ENCODE results near the gene CBY1.

The CBY1 gene

DNA sequence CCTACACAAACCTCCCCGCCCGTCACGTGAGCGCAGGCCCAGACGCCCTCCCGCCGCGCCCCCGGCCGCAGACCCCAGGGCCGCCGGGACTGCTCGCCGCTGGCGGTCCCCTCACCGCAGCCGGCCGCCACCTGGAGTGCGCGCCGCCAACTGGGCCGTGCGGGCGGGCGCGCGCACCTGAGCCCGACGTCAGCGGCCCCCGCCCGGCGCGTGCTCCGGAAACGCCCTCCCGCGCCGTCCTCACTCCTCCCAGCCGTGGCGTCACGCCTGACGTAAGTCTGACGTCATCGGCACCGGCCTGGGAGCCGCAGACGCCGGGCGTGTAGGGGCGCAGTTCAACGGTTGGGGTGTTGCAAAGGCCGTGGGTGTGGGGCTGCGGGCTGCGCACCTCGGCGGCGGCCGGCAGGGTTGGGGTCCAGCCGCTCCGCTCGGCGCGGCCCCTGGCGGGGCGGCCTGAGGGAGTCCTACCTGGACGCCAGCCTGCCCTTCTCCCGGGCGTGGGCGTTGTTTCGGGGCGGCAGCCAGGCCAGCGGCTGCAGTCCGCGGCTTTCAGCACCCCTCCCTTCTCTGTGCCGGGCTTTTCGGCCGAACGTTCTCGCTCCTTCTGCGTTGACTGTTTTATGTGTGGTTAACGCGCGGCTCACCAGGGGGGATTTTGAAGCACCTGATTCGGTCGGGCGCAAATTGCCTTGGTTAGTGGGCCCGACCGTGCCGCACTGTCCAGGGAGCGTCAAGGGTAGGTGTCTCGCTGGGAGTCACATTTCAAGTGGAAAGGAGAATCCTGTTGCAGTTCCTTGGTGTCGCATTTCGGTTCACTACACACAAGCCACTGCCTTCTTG, 44.6 kb downstream of the CBY1 start, which contains the start of gene JOSD1:
TSS of gene JOSD1 (minus strand) at position 155 of the 840 bp plus-strand sequence. CDS start 956 bp downstream, outside the sequence.
- DNase-seq (ENCODE audit: low read depth in 4 of 4, low spot score in 1 of 4): peak; percentile 96 to 99 (median 97)

GRCh38 chr22:38704654-38705234, 48.3 kb downstream of the CBY1 start:
- DNase-seq (ENCODE audit: low read depth in 4 of 4, low spot score in 1 of 4): no peak

DNA sequence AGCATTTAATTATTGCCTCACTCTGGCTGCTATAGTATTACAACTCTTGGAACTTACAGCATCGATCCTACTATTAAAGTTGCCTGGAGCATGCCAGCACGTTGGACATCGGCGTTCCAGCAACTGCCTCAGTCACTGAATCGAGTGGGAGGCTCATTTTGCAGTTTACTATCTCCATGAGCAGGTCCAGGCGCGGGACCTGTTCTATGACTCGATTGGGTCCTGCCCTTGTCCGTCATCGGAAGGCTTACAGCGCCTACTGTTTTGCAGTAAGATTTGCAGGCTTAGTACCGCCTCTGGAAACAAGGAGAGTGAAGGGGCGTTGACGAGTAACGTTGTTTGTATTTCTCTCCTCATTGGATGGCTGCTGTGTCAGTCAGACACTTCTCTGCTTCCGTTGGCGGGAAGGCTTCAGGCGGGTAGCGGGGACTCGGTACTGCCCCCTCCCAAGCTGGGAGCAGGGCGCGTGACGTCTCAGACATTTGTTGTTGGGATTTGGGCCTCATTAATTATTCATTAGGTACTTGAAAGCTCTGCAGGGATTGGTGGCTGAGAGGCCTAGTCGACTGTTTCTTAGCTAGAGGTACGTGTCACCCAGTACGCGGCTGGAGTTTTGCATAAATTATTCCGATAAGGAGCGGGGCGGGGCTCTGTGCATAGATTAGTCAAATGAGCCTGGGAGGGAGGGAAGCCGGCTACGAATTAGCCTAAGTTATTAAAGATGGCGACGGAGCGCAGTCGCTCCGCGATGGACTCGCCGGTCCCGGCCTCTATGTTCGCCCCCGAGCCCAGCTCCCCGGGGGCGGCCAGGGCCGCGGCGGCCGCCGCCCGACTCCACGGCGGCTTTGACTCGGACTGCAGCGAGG, 49.0 kb downstream of the CBY1 start, which contains the start of gene GTPBP1:
TSS of gene GTPBP1 (plus strand) at position 710 of the 866 bp plus-strand sequence. CDS start at position 722, 12 bp downstream.
- DNase-seq (ENCODE audit: low read depth in 4 of 4, low spot score in 1 of 4): peak; percentile 89 to 93 (median 92)

GRCh38 chr22:38706101-38706900, 49.9 kb downstream of the CBY1 start:
- peak in 2 of 4 experiments; percentile 12 to 18 for DNase-seq (ENCODE audit: low read depth in 4 of 4, low spot score in 1 of 4)

DNA sequence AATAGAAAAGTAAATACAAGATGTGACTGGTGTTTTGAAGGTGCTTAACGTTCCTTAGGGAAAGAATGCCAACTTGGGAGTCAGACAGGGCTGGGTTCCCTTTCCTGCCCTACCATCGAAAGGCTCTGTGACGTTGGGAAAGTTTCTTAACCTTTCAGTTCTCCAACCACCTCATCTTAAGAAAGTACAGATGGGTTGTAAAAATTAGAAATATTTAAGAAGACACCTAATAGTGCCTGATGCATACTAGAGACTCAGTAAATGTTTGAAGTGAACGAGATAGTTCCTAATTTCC, 50.4 kb downstream of the CBY1 start:
- no peak for DNase-seq (ENCODE audit: low read depth in 4 of 4, low spot score in 1 of 4)

DNA sequence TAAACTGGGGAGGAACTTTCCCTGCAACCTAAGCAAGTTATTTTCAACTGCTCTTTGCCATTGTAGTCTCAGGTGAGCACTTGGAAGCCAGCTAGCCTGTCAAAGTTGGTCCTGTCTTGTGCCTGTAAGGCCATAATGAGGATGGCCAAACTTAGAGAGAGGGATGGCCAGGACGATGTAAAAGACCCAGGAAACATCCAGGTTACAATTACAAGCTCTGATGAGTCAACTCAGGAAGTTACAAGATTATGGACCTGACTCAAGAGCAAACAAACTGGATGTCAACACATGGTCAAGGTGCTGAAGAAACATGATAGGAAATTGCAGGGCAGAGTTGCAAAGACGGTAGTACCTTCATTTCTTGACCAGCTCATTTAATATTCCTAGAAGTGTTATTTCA, 50.9 kb downstream of the CBY1 start:
- DNase-seq (ENCODE audit: low read depth in 4 of 4, low spot score in 1 of 4): no peak

DNA sequence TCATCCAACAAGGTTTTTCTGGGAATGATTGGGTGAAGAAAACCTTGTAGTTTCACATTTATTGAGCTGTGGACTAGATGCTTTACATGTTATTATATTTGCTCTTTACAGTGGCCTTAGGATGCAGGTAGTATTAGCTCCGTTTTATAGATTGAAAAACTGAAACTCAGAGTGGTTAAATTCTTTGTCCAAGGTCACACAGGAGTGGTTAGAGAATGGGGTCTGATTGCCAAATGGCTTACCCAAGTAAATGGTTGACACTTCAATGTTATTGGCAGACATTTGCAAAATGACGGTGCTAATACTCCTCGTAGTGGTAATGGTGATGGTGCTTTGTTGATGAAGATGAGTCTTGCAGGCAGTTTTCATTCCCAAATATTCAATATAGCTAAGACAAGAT, 51.5 kb downstream of the CBY1 start:
- DNase-seq (ENCODE audit: low read depth in 4 of 4, low spot score in 1 of 4): no peak

DNA sequence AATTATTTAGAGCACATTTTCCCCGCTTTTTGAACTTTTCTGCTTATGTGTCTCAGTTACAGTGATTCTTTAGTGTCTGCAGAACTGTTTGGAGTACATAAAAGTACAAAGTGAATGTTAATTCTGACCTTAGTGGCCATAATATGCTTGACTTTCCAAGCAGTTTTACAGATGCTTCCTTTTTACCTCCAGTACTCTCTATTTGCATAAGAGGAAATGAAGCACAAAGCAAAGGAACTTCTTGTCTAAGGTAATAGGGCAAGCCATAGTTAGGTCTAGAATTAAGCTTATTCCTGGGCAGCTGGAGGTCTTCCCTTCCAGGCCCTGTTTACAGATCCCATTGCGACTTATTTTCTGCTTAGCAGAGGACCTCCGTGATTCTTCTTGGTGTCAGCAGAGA, 52.9 kb downstream of the CBY1 start:
- no peak for DNase-seq (ENCODE audit: low read depth in 4 of 4, low spot score in 1 of 4)

GRCh38 chr22:38710351-38710750, 53.9 kb downstream of the CBY1 start:
- no peak for DNase-seq (ENCODE audit: low read depth in 4 of 4, low spot score in 1 of 4)

DNA sequence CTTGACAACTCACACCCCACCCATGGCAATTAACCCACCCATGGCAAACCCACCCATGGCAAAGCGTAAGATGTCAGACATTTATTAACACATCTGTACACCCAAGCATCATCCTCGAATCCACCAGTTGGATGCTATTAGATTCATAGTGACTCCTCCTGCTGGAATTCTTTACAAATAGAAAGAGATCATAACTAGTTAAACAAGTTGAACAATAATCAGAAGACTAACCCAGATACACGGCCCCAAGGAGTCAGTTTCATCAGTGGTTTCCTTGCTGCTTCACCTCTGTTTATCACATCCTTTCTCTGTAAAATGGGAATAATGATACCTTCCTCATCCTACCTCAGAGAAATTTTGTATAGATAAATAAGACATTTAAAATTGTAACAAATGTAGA, 54.4 kb downstream of the CBY1 start:
- DNase-seq (ENCODE audit: low read depth in 4 of 4, low spot score in 1 of 4): no peak

GRCh38 chr22:38712486-38713207, 56.2 kb downstream of the CBY1 start:
- DNase-seq (ENCODE audit: low read depth in 4 of 4, low spot score in 1 of 4): no peak

GRCh38 chr22:38713921-38714320, 57.5 kb downstream of the CBY1 start:
- DNase-seq (ENCODE audit: low read depth in 4 of 4, low spot score in 1 of 4): no peak

DNA sequence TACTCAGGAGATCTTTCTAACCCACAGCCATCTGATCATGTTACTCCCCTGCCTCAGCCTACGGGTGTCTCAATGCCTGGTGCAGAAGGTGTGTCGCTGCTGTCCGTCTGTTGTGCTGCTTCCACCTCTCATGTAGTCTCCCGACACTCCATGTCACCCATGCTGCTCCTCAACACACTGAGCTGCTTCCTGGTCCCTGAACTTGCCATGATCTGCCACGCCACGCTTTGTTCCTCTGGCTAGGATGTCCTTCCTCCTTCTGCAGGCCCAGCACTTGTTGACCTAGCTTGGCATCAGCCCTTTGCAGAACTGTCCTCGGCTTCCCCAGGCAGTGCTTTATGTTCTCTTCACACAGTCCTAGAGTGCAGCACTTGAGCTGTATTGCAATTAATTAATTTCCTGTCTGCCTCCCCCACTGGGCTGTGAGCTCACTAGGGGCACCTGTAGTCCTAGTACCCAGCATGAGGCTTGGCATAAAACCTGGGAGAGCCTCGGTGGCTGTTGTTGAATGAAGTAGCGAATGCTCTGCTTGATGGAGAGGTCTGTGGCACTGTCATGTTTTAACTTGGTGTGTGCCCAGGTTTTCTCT, 58.8 kb downstream of the CBY1 start:
- DNase-seq (ENCODE audit: low read depth in 4 of 4, low spot score in 1 of 4): no peak

- DNase-seq (ENCODE audit: low read depth in 4 of 4, low spot score in 1 of 4): no peak
Measured at GRCh38 chr22:38715852-38716251, 59.4 kb downstream of the CBY1 start.

DNA sequence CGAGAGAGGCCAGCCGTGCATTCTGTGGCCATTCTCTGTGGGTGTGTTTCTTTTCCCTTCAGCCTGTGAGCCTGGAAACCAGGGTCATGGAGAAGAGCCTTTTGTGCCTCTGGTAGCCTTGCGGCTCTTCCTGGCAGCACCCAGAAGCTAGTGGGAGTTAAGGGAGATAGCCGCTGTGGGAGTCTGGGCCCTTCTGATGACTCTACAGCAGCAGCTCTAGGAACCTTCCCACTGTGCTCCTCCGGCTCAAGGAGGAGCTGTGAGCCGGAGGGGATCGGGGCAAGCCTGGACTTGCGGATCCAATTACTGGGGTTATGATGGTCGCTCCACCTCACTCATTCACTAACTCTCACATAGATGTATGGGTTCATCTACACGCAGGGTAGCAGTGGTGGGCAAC, 59.8 kb downstream of the CBY1 start:
- DNase-seq (ENCODE audit: low read depth in 4 of 4, low spot score in 1 of 4): no peak

DNA sequence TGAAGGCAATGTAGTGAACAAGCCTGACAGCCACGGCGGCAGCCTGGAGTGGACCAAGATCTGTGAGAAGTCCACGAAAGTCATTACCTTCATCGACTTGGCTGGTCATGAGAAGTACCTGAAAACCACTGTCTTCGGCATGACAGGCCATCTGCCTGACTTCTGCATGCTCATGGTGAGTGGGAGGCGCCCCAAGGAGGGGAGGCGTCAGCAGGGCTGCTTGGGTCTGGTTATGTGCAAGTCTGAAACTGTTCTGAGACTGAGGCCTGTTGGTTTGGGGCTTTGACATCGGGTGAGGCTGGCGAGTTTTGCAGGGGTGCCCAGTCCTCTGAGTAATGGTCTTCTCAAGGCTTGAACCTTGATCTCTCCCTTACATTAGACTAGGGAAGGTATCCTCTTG, 60.4 kb downstream of the CBY1 start:
- DNase-seq (ENCODE audit: low read depth in 4 of 4, low spot score in 1 of 4): no peak

GRCh38 chr22:38717244-38717643, 60.8 kb downstream of the CBY1 start:
- DNase-seq (ENCODE audit: low read depth in 4 of 4, low spot score in 1 of 4): no peak

- DNase-seq (ENCODE audit: low read depth in 4 of 4, low spot score in 1 of 4): no peak
Measured at GRCh38 chr22:38718414-38718813, 62.0 kb downstream of the CBY1 start.

GRCh38 chr22:38719196-38719595, 62.8 kb downstream of the CBY1 start:
- no peak for DNase-seq (ENCODE audit: low read depth in 4 of 4, low spot score in 1 of 4)

DNA sequence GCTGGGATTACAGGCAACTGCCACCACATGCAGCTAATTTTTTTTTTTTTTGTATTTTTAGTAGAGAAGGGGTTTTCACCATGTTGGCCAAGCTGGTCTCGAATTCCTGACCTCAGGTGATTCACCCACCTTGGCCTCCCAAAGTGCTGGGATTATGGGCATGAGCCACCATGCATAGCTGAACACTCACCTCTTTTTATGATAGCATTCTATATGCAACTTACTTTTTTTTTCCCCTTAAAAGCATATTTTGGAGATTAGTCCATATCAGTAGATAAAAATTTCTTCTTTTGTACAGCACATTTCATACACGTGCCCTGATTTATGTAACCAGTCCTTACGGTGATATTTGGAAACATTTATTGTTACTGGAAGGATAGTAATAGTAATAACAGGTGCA, 63.9 kb downstream of the CBY1 start:
- no peak for DNase-seq (ENCODE audit: low read depth in 4 of 4, low spot score in 1 of 4)
